Hindlimb muscle (tissue), 1 donor: ENCODE results near the gene MAP3K5. TPM values are rescaled to one million over a fixed set of nuclear protein-coding genes. Genes with fewer than 3 reads are reported as not detected.
"Not testable (repeated sequence)": the region's sequence is repeated elsewhere in the genome, so short reads cannot be mapped to it uniquely, and the experiment has no call there.

Experiments used
- DNase-seq: peaks from one replicate; pipeline ENCODE4 v3.0.0-alpha.2; 2013
- polyA plus RNA-seq: library from polyadenylated mRNA; unstranded; fragments of 120-200 nt; gene quantifications from one replicate; pipeline ENCODE4 v1.2.1, GENCODE V29; 2013; ENCODE audit not compliant: insufficient read length

MAP3K5 gene
- polyA plus RNA-seq, 1 donor = 3.1 TPM

- peak; percentile 25 for DNase-seq
Observed at GRCh38 chr6:136792095-136792409, 225 bp downstream of the MAP3K5 start.

DNA sequence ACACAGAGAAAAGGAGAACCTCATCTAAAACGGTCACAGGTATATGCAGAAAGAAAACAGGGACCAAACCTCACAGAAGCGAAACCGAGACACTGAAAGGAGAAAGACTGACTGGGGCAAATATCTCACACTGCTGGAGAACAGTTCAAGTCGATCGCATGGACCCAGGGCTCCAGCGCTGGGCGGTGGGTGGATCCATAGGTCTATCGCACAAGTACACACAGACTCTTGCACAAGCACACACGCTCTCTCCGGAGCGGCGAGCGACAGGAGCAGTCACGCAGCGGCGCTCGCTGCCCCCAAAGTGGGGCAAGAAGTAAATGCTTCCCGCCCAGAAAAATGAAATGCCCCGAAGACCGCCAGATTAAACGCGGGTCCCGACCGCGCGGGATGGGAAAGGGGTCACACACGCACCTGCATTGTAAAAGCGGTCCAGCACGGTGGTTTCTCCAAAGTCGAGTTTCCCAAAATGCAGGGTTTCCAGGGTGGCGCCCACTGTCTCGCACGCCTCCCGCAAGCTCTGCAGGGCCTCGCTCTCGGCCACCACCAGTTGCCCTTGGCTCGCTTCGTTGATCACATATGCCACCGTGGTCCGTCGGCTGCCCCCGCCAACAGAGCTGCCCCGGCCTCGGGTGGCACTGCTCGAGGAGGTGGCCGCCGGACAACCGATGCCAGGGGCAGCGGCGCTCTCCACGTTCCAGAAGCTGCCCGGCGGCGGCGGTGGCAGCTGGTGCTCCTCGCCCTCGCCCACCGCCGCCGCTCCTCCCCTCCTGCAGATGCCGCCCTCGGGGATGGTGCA lies 782 bp downstream of the MAP3K5 start:
- peak; percentile 32 for DNase-seq

DNA sequence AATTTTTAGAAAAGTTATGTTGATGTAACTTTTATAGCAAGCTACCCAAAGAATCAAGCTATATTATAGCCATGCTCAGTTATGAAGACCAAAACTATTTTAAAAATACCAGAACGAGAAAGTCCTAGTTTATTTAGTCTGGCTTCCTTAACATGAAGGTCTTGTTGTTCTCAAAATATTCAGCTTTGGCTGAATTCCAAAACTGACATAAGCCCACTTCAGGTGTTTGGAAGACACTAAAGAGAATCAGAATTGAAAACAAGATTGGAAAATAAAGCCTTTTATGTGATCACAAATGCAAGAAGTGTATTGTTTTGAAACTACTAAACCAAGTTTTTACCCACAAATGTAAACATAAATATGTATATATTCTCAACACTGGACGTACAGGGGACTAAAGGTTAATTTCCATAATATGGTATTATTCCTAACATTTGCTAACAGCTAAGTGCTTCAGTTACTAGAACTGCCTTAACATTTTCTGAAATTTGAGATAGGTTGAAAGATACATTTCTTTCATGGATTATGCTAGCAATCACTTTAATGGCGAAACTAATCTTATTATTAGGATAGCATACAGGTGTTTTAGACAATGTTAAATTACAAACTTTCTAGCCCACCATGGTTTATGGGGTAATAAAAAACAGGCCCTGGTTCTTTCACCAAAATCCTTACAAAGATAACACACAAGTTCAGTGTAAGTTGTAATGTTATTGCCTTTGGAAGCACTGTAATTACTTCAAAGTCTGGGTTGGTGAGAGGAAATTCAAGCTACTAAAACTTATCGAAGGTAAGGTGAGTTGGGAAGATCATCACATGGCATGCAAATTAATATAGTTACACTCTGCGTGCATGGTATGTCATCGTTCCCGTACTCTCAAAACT lies 1.6 kb downstream of the MAP3K5 start:
- DNase-seq = no peak

- not testable (repeated sequence) for DNase-seq
Observed at GRCh38 chr6:136789440-136789839, 2.8 kb downstream of the MAP3K5 start.

DNA sequence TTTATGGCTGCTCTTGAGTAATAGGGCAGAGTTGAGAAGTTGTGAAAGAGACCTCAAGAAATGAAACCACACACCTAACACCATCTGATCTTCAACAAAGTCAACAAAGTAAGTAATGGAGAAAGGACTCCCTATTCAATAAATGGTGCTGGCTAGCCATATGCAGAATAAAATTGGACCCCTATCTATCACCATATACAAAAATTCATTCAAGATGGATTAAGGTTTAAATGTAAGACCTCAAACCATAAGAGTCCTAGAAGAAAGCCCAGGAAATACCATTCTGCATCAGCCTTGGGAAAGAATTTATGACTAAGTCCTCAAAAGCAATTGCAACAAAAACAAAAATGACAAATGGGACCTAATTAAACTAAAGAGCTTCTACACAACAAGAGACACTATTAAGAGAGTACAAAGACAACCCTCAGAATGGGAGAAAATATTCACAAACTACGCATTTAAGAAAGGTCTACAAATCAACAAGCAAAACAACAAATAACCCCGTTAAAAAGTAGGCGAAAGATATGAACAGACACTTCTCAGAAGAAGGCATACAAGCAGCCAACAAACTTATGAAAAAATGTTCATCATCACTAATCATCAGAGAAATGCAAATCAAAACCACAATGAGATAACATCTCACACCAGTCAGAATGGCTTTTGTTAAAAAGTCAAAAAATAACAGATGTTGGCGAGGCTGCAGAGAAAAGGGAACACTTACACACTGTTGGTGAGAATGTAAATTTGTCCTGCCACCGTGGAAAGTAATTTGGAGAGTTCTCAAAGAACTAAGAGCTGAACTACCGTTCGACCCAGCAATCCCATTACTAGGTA lies 4.0 kb downstream of the MAP3K5 start:
- DNase-seq = no peak

- no peak for DNase-seq
Observed at GRCh38 chr6:136787726-136788068, 4.6 kb downstream of the MAP3K5 start.

DNA sequence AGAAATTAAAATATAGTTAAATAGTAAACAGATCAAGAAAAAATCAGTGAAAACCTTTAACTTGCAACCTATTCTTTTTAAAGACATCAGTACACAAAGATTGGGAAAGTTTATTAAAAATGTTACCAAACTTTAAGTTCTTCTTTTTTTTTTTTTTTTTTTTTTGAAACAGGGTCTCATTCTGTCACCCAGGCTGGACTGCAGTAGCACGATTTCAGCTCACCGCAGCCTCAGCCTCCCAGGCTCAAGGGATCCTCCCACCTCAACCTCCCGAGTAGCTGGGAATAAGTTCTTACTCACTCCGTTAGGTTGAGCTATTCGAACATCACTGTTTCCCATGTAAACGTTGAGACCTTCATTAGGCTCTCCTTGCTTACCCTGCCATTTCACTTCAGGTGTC lies 5.6 kb downstream of the MAP3K5 start:
- no peak for DNase-seq

DNA sequence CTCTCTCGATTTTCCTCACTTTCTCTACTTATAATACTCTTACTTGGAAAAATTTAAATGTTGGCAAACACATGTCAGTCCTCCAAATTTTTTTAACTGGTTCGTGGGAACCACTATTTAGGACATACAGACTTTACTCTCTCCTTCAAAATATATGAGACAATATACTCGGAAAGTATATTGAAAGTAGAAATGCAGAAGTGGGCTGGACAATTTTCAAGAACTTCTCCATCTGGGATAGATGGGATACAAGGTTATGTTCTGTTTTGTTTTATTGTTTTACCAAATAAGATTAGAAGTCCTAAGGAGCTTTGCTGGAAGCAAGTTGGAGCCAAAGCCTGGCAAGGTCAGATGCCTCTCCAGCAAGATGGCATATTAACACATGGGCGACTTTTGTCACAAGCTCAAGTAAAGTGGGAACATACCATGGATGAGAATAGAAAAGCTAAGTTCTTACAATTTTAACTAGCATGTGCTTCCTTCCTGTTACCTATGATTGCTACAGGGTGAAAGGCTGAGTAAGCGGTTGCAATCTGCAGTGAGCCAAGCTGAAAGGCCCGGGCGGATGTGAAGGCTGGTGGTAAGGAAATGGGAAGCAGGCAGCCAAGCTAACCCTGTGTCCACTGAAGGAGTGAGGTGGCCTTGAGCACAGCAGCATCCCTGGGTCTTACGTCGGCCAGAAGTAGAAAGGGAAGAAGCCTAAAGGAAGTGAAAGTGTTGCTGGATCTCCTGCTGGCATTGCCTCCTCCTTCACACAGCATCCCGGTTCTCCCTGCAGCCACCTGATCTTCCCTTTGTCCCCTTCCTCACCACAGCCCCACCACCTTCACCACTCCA lies 7.1 kb downstream of the MAP3K5 start:
- DNase-seq = no peak

DNA sequence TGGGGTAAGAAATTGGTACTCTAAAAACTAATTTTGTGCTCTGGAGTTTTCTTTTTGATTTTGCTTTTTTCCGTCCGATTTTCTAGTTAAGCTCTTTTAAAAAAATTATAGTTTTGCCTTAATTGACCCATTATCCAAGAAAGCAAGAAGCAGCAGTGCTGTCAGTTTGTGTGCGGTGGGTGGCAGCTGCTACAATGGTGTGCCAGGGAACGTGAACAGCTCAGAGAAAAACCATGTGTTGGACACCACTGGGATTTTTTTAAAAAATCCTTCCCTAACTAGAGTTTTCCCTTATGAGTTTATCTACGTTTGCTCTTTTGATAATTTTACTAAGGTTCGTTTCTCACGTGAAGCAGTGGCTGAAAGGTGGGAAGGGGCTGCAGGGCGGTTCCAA lies 8.0 kb downstream of the MAP3K5 start:
- no peak for DNase-seq

DNA sequence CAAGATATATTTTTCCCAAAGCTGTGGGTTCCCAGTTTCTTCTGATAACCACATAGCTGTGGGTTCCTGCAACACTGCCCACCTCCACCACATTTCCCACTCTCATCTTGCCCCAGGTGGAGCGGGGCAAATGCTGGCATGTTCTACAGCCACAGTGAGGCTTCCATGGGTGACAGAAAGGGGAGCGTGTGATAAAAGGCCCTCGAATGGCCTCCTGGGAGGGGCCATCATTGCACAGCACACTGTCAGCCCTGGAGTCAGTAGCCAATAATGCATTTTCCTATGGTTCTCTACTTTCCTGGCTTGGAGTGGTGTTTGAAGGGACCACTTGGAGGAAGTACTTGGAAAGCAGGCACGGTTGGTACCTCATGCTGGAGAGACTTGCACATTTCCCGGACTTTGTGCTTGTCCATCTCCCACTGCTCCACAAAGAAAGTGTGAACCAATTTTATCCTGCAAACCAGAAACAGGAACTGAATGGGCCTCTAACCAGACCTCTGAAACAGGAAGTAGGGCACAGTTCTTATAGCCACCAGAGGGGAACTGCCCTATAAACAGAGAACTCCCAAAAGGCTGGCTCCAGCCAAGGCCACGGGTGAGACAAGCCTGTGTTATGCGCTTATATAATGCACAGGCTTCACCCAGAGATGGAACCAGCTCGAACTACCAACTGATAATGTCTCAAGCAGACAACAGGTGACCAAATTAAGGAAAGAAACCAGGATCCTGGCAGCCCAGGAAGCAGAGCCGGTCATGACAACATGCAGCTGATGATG lies 8.6 kb downstream of the MAP3K5 start:
- no peak for DNase-seq

DNA sequence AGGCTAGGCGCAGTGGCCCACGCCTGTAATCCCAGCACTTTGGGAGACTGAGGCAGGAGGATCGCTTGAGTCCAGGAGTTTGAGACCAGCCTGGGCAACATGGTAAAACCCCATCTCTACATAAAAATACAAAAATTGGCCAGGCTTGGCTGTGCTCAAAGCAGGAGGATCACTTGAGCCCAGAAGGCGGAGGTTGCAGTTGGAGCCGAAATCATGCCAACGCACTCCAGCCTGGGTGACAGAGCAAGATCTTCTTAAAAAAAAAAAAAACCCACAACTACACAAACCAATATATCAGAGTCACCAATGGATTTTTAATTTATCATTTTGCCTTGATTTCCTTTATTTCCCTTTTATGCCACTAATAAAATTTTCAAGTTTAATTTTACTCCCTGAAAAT lies 9.3 kb downstream of the MAP3K5 start:
- no peak for DNase-seq

DNA sequence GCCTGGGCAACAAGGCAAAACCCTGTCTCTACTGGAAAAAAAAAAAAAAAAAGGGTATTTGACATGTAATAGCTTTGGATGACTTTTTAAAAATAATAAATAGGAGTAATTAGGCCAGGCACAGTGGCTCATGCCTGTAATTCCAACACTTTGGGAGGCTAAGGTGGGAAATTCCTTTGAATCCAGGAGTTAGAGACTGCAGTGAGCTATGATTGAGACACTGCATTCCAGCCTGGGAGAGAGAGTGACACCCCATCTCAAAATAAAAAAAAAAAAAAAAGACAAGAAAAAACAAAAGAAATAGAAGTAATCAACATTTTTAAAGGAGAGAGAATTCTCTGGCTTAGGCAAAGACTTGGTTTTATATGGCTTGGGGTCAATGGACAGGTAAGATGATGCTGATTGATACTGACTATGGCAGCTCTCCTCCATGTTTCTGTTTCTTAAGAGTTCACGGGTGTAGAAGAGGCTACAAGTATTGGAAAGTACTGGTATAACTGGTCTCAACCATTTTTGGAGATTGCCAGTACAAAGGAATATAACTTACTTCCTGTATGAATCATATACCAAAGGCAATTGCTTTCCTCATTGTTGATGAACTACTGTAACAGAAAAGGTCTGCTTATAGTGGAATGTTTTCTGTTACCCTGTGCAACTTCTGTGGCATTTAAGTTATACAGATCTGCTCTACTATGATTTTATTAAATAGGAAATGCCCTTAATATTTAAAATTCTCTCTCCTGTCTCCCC lies 10.1 kb downstream of the MAP3K5 start:
- DNase-seq = no peak

DNA sequence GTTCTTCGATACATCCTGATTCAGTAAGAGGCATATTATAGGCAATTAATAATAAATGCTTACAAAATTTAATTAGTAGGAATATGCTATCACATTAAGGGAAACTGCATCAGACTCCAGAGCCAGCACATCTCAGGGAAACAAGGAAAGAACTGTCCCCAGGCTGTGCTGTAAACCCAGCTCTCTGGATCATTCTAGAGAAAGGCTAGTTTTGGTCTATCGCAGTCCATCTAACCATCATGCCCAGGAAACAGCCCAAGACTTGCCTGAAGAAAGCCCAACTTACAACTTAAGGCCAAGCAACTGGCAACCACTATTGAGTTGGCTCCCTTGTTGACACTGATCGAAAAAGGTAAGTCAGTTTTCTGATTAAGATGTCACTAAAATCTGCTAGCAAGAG lies 11.3 kb downstream of the MAP3K5 start:
- no peak for DNase-seq

DNA sequence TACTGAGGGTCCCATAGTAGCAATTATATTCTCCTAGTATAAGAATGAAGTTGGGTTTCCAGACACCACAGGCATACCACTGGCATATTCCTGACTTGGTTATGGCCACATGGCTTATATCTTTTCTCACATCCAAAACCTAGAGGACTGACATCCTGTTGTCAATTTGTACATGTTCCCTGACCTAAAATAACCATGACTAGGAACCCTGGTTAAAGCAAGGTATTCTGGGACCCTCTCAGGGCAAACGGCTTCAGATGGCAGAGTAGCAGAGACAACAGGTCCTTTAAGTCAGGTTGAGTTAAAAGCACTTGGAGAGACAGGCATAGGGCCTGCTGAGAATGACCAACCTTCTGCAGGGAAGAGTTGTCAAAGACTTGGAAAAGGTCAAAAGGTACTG lies 12.6 kb downstream of the MAP3K5 start:
- no peak for DNase-seq

DNA sequence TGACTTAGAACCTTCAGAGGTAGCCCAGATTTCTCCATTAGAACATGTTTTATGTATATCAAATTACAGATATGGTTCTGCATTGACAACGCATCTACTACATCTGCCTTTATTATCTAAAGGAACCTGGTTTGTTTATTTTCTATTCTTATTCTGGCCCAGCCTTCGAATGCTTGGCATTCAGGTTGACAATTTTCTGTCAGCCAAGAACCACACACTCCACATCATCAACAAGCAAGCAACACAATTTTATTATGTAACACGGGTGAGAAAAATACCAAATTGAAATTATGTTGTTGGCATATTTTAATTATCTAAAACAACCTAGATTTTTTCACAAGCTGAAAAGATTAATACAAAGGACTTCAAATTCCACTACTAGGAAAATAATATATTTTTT lies 14.6 kb downstream of the MAP3K5 start:
- no peak for DNase-seq

GRCh38 chr6:136775548-136775947 lies 16.7 kb downstream of the MAP3K5 start:
- no peak for DNase-seq

- DNase-seq = no peak
Observed at GRCh38 chr6:136775081-136775480, 17.2 kb downstream of the MAP3K5 start.

DNA sequence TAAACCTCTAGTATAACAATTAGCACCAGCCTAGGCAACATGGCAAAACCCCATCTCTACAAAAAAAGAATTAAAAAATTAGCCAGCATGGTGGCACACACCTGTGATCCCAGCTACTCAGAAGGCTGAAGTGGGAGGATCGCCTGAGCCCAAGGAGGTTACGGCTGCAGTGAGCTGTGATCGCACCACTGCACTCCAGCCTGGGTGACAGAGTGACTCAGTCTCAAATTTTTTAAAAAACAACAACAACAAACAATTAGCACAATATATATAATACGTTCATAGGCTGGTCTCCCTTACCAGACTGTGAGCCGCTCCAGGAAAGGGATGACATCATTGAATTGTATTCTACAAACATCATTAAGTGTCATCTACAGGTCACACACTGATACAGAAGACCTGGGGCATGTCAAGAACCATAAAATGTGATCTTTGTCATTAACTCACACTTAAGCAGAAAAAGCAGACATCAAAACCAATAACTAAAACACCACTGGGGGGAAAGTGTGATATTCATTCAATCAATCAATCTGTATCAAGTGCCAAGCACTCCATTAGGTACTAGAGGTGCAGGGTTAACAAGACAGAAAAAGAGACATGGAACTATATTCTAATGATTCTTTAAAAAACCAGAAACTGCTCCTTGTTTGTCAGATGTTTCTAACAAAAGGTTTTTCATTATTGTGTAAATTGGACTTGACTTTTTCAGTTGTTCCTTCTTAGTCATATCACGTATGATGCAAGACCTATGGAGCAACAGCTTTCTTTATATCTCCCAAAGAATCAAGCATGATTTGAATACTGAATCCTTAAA lies 17.8 kb downstream of the MAP3K5 start:
- no peak for DNase-seq

DNA sequence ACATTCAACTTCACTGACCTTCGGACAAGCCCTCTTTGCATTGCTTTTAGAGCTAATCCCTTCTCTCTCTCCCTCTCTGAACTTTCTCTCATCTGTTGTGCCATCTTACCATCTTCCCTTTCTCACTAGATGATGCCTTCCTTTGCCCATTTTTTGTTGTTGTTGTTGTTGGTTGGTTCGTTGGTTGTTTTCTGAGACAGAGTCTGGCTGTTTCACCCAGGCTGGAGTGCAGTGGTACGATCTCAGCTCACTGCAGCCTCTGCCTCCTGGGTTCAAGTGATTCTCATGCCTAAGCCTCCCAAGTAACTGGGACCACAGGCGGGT lies 18.8 kb downstream of the MAP3K5 start:
- no peak for DNase-seq
